ENCODE results near the gene GIPC2.

GRCh38 chr1:78170859-78171258 is 125.1 kb downstream of the GIPC2 start:
- TF ChIP-seq CTCF (IDR thresholded peaks at IDR 0.05), result no peak
- TF ChIP-seq POLR2A (IDR thresholded peaks at IDR 0.05), result no peak

Measured in heart left ventricle (tissue), 13 donors.